Naive thymus-derived CD8-positive, alpha-beta T cell (primary cell): ENCODE data around the gene ACBD6. TPM values are rescaled to one million over a fixed set of nuclear protein-coding genes. Genes with fewer than 3 reads are reported as not detected.
A peak's percentile ranks its signal among the peaks of the same experiment; 100 is the strongest.

Source experiments
- ATAC-seq, 2 donors: fragments of 150-1000 bp; cut with Tn5 transposase in 1 of 2; sonication (Bioruptor Pico), chemical (Tn5 transposase) in 1 of 2; 1 replicate in 1 of 2; 2 replicates in 1 of 2; pipeline ENCODE4 v1.10.0; 2021; ENCODE audit warnings: mild to moderate bottlenecking in 2 of 2, moderate library complexity in 2 of 2
- POLR2A ChIA-PET: fragments of 350-600 bp; sonication (Branson Sonifier 250); formaldehyde crosslinking; loops from one replicate; lab custom pipeline; 2021; ENCODE audit warnings: antibody characterized with exemption; lab: Charles Lee
- DNase-seq, 10 donors: peaks; one replicate each; pipeline versions ENCODE4 v3.0.0 to v3.0.0-alpha.2; 2020 to 2022
- H3K27ac Mint-ChIP-seq, 10 donors: one replicate each; pipeline ENCODE4 v1.8.0; 2020 to 2022; ENCODE audit warnings: mild to moderate bottlenecking in 10 of 10, mixed read lengths in 10 of 10, moderate library complexity in 4 of 10, inconsistent platforms in 1 of 10
- H3K27me3 Mint-ChIP-seq, 5 donors: one replicate each; pipeline ENCODE4 v1.8.0; 2021 to 2022; ENCODE audit warnings: mixed read lengths in 5 of 5
- H3K36me3 Mint-ChIP-seq, 3 donors: one replicate each; pipeline ENCODE4 v1.8.0; 2020 to 2022; ENCODE audit warnings: mixed read lengths in 3 of 3, mild to moderate bottlenecking in 2 of 3, inconsistent platforms in 1 of 3
- H3K4me1 Mint-ChIP-seq, 4 donors: one replicate each; pipeline ENCODE4 v1.8.0; 2021 to 2022; ENCODE audit warnings: mixed read lengths in 4 of 4
- H3K4me3 Mint-ChIP-seq, 10 donors: one replicate each; pipeline ENCODE4 v1.8.0; 2020 to 2022; ENCODE audit warnings: mild to moderate bottlenecking in 10 of 10, mixed read lengths in 10 of 10, moderate library complexity in 6 of 10, inconsistent platforms in 1 of 10
- H3K9me3 Mint-ChIP-seq, 9 donors: one replicate each; pipeline ENCODE4 v1.8.0; 2020 to 2022; ENCODE audit warnings: mixed read lengths in 9 of 9, mild to moderate bottlenecking in 3 of 9, inconsistent platforms in 1 of 9, moderate library complexity in 1 of 9
- polyA plus RNA-seq, 3 donors: library from polyadenylated mRNA; unstranded; fragments of 300-500 nt; fragmentation: Illumina TruSeq; gene quantifications; one replicate each; pipeline ENCODE4 v1.2.3, GENCODE V29; 2021
- total RNA-seq, 8 experiments: library from RNA in 2 of 8; stranded (reverse) in 2 of 8; gene quantifications; one replicate each; pipeline ENCODE4 v1.2.3 and lab custom pipeline; 2021 to 2026

Gene ACBD6
- total and polyA plus RNA-seq, 5 experiments from 2014 or later: 45.8 to 63.6 (median 46.4) TPM

DNA sequence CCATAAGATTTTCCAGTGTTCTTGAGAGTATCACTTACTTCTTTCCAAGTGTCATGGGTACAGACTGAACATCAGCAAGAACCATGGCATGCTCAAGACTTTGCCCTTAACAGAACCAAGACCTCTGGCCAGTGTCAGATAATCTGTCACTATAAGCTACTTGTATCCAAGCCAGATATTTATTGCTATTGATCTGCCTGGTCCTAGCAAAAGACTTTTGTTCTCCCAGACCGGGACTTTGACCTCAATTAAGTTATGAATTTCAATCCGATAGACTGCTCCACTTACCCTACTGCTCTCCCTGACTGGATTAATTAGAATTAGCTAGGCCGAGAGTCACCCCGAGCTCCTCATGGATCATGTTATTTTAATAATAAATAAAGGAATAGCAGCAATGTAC is 129.6 kb downstream of the ACBD6 start:
- Mint-ChIP-seq H3K27me3 (no peaks in the 10 kb centered on the region), H3K4me1 (peaks cover 4 to 14% (median 5%) of the 10 kb centered on the region in 4 donors), H3K4me3 (no peak overlapping the region), H3K9me3 (peaks cover 0 to 18% (median 11%) of the 10 kb centered on the region in 9 donors), H3K27ac (no peak overlapping the region), H3K36me3 (peaks cover 14 to 36% (median 29%) of the 10 kb centered on the region in 3 donors)
- ATAC-seq: no peak
- POLR2A ChIA-PET: no interaction called here
- DNase-seq: no peak

GRCh38 chr1:180370597-180370996 is 131.8 kb downstream of the ACBD6 start:
- H3K4me3 Mint-ChIP-seq: no peak overlapping the region
- H3K27me3 Mint-ChIP-seq: no peaks in the 10 kb centered on the region
- DNase-seq (no peak), ATAC-seq (no peak)
- POLR2A ChIA-PET: no interaction called here
- H3K27ac Mint-ChIP-seq: no peak overlapping the region
- peaks cover 0 to 13% (median 4%) of the 10 kb centered on the region in 4 donors for H3K4me1 Mint-ChIP-seq
- H3K9me3 Mint-ChIP-seq: peaks cover 0 to 6% (median 0%) of the 10 kb centered on the region in 9 donors
- H3K36me3 Mint-ChIP-seq: peaks cover 4 to 21% (median 18%) of the 10 kb centered on the region in 3 donors

DNA sequence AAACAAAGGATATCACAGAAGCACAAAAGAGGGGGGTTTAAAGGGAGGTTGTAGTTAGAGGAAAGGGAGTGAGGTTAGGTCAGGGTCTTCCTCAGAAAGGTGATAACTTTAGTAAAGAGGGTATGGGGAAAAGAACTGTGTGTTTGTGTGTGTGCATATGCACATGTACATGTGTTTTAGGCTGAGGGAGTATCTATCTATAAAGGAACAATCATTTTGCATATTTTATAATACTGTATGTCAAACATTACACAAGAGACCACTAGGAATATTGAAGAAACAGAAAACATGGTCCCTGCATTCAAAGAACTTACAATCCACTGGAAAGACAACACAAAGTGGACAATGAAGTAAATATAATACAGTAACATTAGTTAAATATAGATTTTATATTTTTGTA is 132.2 kb downstream of the ACBD6 start:
- DNase-seq (no peak), ATAC-seq (no peak)
- Mint-ChIP-seq H3K27ac (no peak overlapping the region), H3K27me3 (no peaks in the 10 kb centered on the region), H3K4me1 (peaks cover 0 to 13% (median 4%) of the 10 kb centered on the region in 4 donors), H3K4me3 (no peak overlapping the region), H3K9me3 (peaks cover 0 to 6% (median 0%) of the 10 kb centered on the region in 9 donors), H3K36me3 (peaks cover 4 to 18% (median 18%) of the 10 kb centered on the region in 3 donors)
- POLR2A ChIA-PET: no interaction called here

- no peak overlapping the region for H3K4me3 Mint-ChIP-seq
- peaks cover 0 to 6% (median 0%) of the 10 kb centered on the region in 9 donors for H3K9me3 Mint-ChIP-seq
- no peaks in the 10 kb centered on the region for H3K27me3 Mint-ChIP-seq
- H3K4me1 Mint-ChIP-seq: peaks cover 0 to 11% (median 5%) of the 10 kb centered on the region in 4 donors
- DNase-seq (no peak), ATAC-seq (no peak)
- no peak overlapping the region for H3K27ac Mint-ChIP-seq
- POLR2A ChIA-PET: no interaction called here
- peaks cover 4 to 21% (median 16%) of the 10 kb centered on the region in 3 donors for H3K36me3 Mint-ChIP-seq
These were observed 133.3 kb downstream of the ACBD6 start for GRCh38 chr1:180369061-180369460.

DNA sequence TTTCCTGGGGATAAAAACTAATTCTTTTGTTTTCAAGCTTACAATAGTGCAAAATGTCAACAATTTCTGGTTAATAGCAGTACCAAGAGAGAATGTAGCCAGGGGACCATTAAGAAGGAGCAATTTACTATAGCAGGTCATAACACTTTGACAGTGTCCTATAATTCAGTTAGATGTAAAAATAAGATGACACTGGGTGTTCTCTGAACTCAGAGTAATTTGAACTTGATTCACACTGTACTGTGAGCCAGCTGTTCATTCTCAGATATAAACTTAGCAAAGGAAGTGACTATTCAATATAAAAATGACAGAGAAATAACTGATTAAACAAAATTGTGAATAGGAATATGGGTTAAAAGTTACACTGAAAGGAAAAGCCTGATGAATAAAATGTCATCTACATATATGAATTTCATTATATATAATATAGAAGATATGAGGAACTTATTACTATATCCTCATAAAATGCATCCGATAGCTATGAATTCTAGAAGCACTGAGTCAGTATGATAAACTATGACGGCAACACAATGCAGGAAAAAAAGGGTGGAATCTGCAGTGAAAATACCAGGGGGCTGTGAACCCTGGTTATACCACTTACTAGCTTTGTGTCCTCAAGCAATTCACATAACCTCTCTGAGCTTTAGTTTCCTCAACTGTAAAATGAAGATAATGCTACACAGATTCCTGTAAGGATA is 135.9 kb downstream of the ACBD6 start:
- no peak for DNase-seq
- Mint-ChIP-seq H3K36me3 (peaks cover 0 to 26% (median 12%) of the 10 kb centered on the region in 3 donors), H3K9me3 (peaks cover 0 to 6% (median 0%) of the 10 kb centered on the region in 9 donors), H3K4me3 (no peak overlapping the region), H3K4me1 (peaks cover 0 to 10% (median 5%) of the 10 kb centered on the region in 4 donors), H3K27ac (no peak overlapping the region), H3K27me3 (no peaks in the 10 kb centered on the region)
- POLR2A ChIA-PET: interaction anchor here (0.6 kb wide), 1 partner anchor 665 kb away, joined by 3 read pairs; no protein-coding TSS in a partner anchor
- no peak for ATAC-seq

DNA sequence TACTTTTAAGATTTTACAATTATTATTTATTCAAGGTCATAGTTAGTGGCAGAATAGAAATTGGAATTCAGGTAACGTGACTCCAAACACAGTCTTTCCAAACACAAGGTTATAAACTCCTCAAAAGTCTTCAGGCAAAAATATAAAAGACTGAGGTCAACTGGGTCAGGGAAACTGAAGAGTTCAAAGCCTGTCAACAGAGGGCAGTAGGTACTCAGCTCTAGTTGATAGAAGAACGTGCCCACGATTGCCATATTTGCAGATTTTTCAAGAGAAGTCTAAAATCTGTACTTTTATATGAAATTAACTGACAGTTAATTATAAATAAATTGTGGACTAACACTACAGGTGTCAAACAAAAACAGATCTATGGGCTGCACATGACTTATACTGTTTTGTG is 137.3 kb downstream of the ACBD6 start:
- Mint-ChIP-seq H3K4me1 (peaks cover 1 to 10% (median 4%) of the 10 kb centered on the region in 4 donors), H3K9me3 (peaks cover 0 to 6% (median 0%) of the 10 kb centered on the region in 9 donors), H3K4me3 (no peak overlapping the region), H3K27me3 (no peaks in the 10 kb centered on the region), H3K27ac (no peak overlapping the region), H3K36me3 (peaks cover 0 to 24% (median 9%) of the 10 kb centered on the region in 3 donors)
- ATAC-seq (no peak), DNase-seq (no peak)
- POLR2A ChIA-PET: no interaction called here

DNA sequence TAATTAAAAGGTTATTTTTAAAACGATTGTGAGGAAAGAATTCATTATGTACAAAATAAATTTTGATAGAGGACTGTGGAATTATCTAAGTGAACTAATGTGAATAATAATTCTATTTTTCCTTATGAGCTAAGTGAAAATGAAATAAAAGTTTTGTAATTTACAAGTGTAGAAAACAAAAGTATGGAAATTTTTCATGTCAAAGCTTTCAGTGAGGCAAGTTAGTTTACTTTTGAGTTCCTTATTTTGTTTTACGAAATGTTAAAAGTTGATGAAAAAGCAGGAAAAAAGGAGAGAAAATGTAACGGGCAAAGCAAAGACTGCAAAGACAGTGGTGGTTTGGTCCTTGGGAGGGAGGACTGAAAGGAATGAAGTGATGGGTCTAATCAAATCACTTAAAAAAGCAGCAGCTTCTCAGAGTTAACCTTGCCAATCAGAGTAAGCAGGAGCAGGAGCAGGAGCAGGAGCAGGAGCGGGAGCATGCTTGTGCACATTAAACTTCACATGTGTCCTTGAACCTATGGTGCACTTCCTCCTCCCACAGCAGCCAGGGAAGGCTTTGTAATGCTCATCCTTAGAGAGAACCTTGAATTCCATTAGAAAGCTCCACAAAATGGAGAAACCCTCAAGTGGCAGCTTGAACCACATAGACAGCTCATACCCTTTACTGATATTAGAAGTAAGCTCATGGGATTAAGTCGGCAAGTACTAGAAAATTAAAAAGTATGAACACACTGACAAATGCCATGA is 139.0 kb downstream of the ACBD6 start:
- ATAC-seq (no peak), DNase-seq (no peak)
- Mint-ChIP-seq H3K27ac (no peak overlapping the region), H3K9me3 (peaks cover 0 to 6% (median 0%) of the 10 kb centered on the region in 9 donors), H3K27me3 (no peaks in the 10 kb centered on the region), H3K4me3 (no peak overlapping the region), H3K36me3 (peaks cover 0 to 19% (median 7%) of the 10 kb centered on the region in 3 donors), H3K4me1 (peaks cover 0 to 6% (median 4%) of the 10 kb centered on the region in 4 donors)
- POLR2A ChIA-PET: no interaction called here

DNA sequence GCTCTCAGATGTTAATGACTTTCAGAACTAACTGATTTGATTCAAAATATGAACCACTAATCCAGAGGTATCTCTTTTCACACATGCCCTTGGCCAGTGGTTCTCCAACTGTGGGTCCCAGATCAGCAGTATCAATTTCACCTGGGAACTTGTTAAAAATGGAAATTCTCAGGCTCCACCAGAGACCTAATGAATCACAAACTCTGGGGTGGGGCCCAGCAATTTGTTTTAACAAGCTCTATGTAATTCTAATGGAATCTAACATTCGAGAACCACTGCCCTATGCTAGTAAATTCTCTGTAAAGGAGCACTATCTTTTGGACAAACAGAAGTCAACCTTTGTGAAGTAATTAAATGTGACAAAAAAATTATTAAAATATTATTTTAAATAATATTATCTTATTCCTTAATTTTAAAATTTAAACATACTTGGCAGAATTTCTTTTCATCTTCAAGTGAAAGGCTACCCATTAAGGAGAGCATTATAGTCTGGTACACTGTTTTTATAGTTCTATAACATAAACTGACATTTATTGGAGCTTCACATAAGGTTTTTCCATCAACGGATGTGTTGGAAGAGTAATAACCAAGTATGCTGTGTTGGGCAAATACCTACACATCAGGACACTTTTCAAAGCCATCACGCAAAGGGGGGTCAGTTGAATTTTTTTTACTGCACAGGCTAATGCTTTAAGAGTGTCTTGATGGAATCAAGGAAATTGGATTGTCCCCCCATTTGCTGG is 141.9 kb downstream of the ACBD6 start:
- Mint-ChIP-seq H3K9me3 (no peaks in the 10 kb centered on the region), H3K27ac (peak overlapping the region in 1 of 10 donors; percentile 37), H3K4me3 (no peak overlapping the region), H3K27me3 (no peaks in the 10 kb centered on the region), H3K36me3 (peaks cover 0 to 12% (median 4%) of the 10 kb centered on the region in 3 donors), H3K4me1 (peaks cover 3 to 17% (median 5%) of the 10 kb centered on the region in 4 donors)
- no peak for ATAC-seq
- DNase-seq: no peak
- POLR2A ChIA-PET: no interaction called here

DNA sequence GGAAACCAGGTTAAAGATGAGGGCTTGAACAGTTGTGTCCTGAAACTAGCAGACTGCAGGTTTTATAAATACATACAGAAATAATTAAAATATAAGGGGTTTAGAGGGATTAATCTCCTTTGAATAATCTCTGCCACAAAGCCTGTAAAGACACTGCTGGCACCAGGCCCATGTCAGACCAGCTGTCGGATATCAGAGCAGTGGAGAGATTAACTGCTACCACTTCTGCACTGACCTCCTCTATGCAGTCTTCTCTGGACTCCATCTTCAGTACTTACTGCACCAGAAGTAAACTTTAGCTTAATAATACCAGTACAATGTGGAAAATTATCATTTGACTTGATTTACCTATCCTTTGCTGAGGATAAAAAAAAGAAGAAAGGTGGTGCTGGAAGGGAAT is 143.7 kb downstream of the ACBD6 start:
- POLR2A ChIA-PET: no interaction called here
- Mint-ChIP-seq H3K4me3 (no peak overlapping the region), H3K27me3 (no peaks in the 10 kb centered on the region), H3K27ac (no peak overlapping the region), H3K36me3 (peaks cover 0 to 7% (median 4%) of the 10 kb centered on the region in 3 donors), H3K4me1 (peaks cover 4 to 14% (median 10%) of the 10 kb centered on the region in 4 donors), H3K9me3 (no peaks in the 10 kb centered on the region)
- ATAC-seq (no peak), DNase-seq (no peak)

- Mint-ChIP-seq H3K27ac (peak overlapping the region in 1 of 10 donors; percentile 26), H3K36me3 (peaks cover 5 to 6% (median 5%) of the 10 kb centered on the region in 3 donors), H3K4me3 (no peak overlapping the region), H3K4me1 (peaks cover 2 to 14% (median 11%) of the 10 kb centered on the region in 4 donors), H3K9me3 (peaks cover 0 to 3% (median 0%) of the 10 kb centered on the region in 9 donors), H3K27me3 (no peaks in the 10 kb centered on the region)
- POLR2A ChIA-PET: interaction anchor here (0.6 kb wide), 1 partner anchor 230 kb away, joined by 4 read pairs; no protein-coding TSS in a partner anchor
- DNase-seq (no peak), ATAC-seq (no peak)
These were observed 148.4 kb downstream of the ACBD6 start for GRCh38 chr1:180353945-180354344.

- no peak for DNase-seq
- Mint-ChIP-seq H3K36me3 (peaks cover 9 to 14% (median 12%) of the 10 kb centered on the region in 3 donors), H3K4me1 (peaks cover 4 to 17% (median 11%) of the 10 kb centered on the region in 4 donors), H3K27me3 (no peaks in the 10 kb centered on the region), H3K4me3 (no peak overlapping the region), H3K27ac (no peak overlapping the region), H3K9me3 (peaks cover 0 to 3% (median 0%) of the 10 kb centered on the region in 9 donors)
- POLR2A ChIA-PET: no interaction called here
- ATAC-seq: no peak
These were observed 149.8 kb downstream of the ACBD6 start for GRCh38 chr1:180352588-180352987.

DNA sequence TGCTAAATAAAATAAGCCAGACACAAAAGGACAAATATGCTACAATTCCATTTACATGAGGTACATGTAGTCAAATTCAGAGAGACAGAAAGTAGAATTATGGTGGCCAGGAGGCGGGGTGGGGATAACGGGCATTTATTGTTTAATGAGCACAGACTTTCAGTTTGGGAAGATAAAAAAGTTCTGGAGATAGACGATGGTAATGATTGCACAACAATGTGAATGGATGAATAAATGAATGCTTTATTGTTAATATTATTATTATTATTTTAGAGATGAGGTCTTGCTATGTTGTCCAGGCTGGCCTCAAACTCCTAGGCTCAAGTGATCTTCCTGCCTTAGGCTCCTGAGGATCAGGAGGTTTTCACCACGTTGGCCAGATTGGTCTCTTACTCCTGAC is 150.4 kb downstream of the ACBD6 start:
- Mint-ChIP-seq H3K4me1 (peaks cover 5 to 16% (median 9%) of the 10 kb centered on the region in 4 donors), H3K9me3 (peaks cover 0 to 3% (median 0%) of the 10 kb centered on the region in 9 donors), H3K36me3 (peaks cover 7 to 17% (median 12%) of the 10 kb centered on the region in 3 donors), H3K4me3 (no peak overlapping the region), H3K27me3 (no peaks in the 10 kb centered on the region), H3K27ac (peak overlapping the region in 2 of 10 donors; percentile 19 to 21)
- ATAC-seq (no peak), DNase-seq (no peak)
- POLR2A ChIA-PET: no interaction called here
